Adrenal gland (tissue), 12 donors: Measurements from ENCODE around the gene PEX11B. TPM values are rescaled to one million over a fixed set of nuclear protein-coding genes. Genes with fewer than 3 reads are reported as not detected.
"Not testable (repeated sequence)": the region's sequence is repeated elsewhere in the genome, so short reads cannot be mapped to it uniquely, and the experiment has no call there.

Experiments used
- DNase-seq, 7 donors: peaks; one replicate each; pipeline ENCODE4 v3.0.0-alpha.2; 2019 to 2020
- H3K27ac ChIP-seq, 5 donors: fragments of 200-600 bp; sonication (generic) in 4 of 5; 1 replicate in 3 of 5; 2 replicates in 2 of 5; pipeline versions ENCODE4 v1.5.1 to v1.8.0; 2016 to 2020; ENCODE audit warnings: mild to moderate bottlenecking in 1 of 5
- H3K27me3 ChIP-seq: fragments of 200-600 bp; 2 replicates; pipeline ENCODE4 v1.8.0; 2021
- H3K36me3 ChIP-seq, 2 donors: fragments of 200-600 bp; replicated peaks in 1 of 2; 1 replicate in 1 of 2; 2 replicates in 1 of 2; pipeline versions ENCODE4 v1.5.1 to v1.8.0; 2018 to 2022
- H3K4me1 ChIP-seq, 2 donors: fragments of 200-600 bp; replicated peaks in 1 of 2; 1 replicate in 1 of 2; 2 replicates in 1 of 2; pipeline versions ENCODE4 v1.5.1 to v1.8.0; 2018 to 2021
- H3K4me3 ChIP-seq, 4 donors: fragments of 200-600 bp; sonication (generic) in 3 of 4; one replicate each; pipeline ENCODE4 v1.5.1; 2016 to 2018
- H3K9me3 ChIP-seq, 3 donors: fragments of 200-600 bp; sonication (generic) in 1 of 3; replicated peaks in 1 of 3; 1 replicate in 2 of 3; 2 replicates in 1 of 3; pipeline versions ENCODE4 v1.5.1 to v1.8.0; 2016 to 2021
- CTCF ChIP-seq, 6 experiments: fragments of 450-650 bp in 4 of 6; fragments of 200-600 bp in 2 of 6; sonication (generic) in 1 of 6; IDR thresholded peaks; 1 replicate in 5 of 6; 2 replicates in 1 of 6; pipeline versions ENCODE4 v1.5.1 to v1.8.0; 2016 to 2021; ENCODE audit warnings: antibody characterized with exemption in 6 of 6, mild to moderate bottlenecking in 2 of 6, moderate library complexity in 1 of 6
- POLR2A ChIP-seq, 2 donors: fragments of 450-650 bp; IDR thresholded peaks; one replicate each; pipeline ENCODE4 v1.6.1; 2017; ENCODE audit warnings: antibody characterized with exemption in 2 of 2, mild to moderate bottlenecking in 2 of 2, moderate library complexity in 1 of 2
- WGBS, 4 donors: extraction: QIAGEN DNeasy Blood & Tissue Kit in 2 of 4; methylation state at CpG; one replicate each; pipeline versions ENCODE4 v1.1.5 to v1.1.7; 2013 to 2017; 5-methylcytosine and 5-hydroxymethylcytosine counted together
- intact Hi-C, 2 donors: fragments of 100-400 bp; cut with DNase I; formaldehyde crosslinking; loops; one replicate each; pipeline versions ENCODE4 v1.14.1 to v1.15.0; 2022 to 2023
- polyA plus RNA-seq, 3 donors: library from polyadenylated mRNA; stranded (reverse); fragments of 200-250 nt in 2 of 3; fragments of 350-450 nt in 1 of 3; fragmentation: Illumina TruSeq in 1 of 3; extraction: RNeasy Lipid Tissue Mini Kit (QIAGEN cat#74804) in 1 of 3; gene quantifications; one replicate each; pipeline ENCODE4 v1.2.3, GENCODE V29; 2013 to 2014
- total RNA-seq, 9 donors: library from RNA; depleted of rRNA in 4 of 9; stranded (reverse); fragments of >200 nt in 4 of 9; fragments of 120-200 nt in 1 of 9; fragmentation: NEBNext Ultra II Directional in 1 of 9; extraction: Animal tissue kit (Norgen Biotek cat#: 25700) in 1 of 9; gene quantifications; one replicate each; pipeline versions ENCODE4 v1.1.0 to v1.2.4, GENCODE V29; 2013 to 2023
- donor health status: healthy with polysubstance abuse.
- donor health status: Bipolar disorder and iron deficiency.
- donor health status: DM: yes; HTN: yes; CAD: no.
- donor health status: DM: no; HTN: no; CAD: no.
- donor health status: DM: no; HTN: no; CAD: no.
- donor health status: DM: yes; HTN: yes; CAD: no.

The PEX11B gene
- total and polyA plus RNA-seq, 12 donors, result 21.2 to 52.9 (median 32.4) TPM

GRCh38 chr1:145927063-145927886, 8.8 kb upstream of the PEX11B start, which contains the start of gene RBM8A:
TSS of gene RBM8A (minus strand) at chr1:145927484. CDS start at chr1:145927426, 58 bp downstream.
- 0 to 1% (median 0%) methylated on average over 41 of the region's 41 CpGs for whole genome bisulfite sequencing, 4 donors
- Histone ChIP-seq H3K27me3 (no peaks in the 10 kb centered on the region), H3K4me3 (peak within 1 kb of the TSS; percentile 56 to 96 (median 84)), H3K36me3 (peaks cover 0 to 26% of the 10 kb centered on the region in 2 donors), H3K4me1 (peaks cover 8 to 23% of the 10 kb centered on the region in 2 donors), H3K9me3 (no peaks in the 10 kb centered on the region), H3K27ac (peak within 1 kb of the TSS; percentile 89 to 96 (median 91))
- TF ChIP-seq CTCF (IDR thresholded peaks at IDR 0.05) (peak; percentile 43 to 86 (median 74)), POLR2A (IDR thresholded peaks at IDR 0.05) (peak; percentile 95 to 99)
- intact Hi-C loops, result no loop called here
- peak; percentile 94 to 99 (median 97) for DNase-seq

GRCh38 chr1:145926686-145927062, 8.2 kb upstream of the PEX11B start:
- no peaks in the 10 kb centered on the region for H3K27me3 ChIP-seq
- peaks cover 0 to 26% of the 10 kb centered on the region in 2 donors for H3K36me3 ChIP-seq
- no peaks in the 10 kb centered on the region for H3K9me3 ChIP-seq
- peak in 1 of 7 donors; percentile 27 for DNase-seq
- intact Hi-C loops, result no loop called here
- peaks cover 8 to 23% of the 10 kb centered on the region in 2 donors for H3K4me1 ChIP-seq
- 5 to 7% (median 6%) methylated on average over 19 of the region's 19 CpGs for WGBS, 4 donors
- H3K27ac ChIP-seq, result peak overlapping the region; percentile 89 to 96 (median 91)
- TF ChIP-seq CTCF (IDR thresholded peaks at IDR 0.05) (no peak), POLR2A (IDR thresholded peaks at IDR 0.05) (no peak)
- peak overlapping the region; percentile 56 to 96 (median 84) for H3K4me3 ChIP-seq

GRCh38 chr1:145922266-145922665, 3.7 kb upstream of the PEX11B start:
- Histone ChIP-seq H3K4me1 (peaks cover 16 to 43% of the 10 kb centered on the region in 2 donors), H3K4me3 (no peak overlapping the region), H3K27me3 (no peaks in the 10 kb centered on the region), H3K27ac (no peak overlapping the region), H3K9me3 (no peaks in the 10 kb centered on the region), H3K36me3 (peaks cover 0 to 18% of the 10 kb centered on the region in 2 donors)
- intact Hi-C loops, result no loop called here
- no peak for DNase-seq
- TF ChIP-seq CTCF (IDR thresholded peaks at IDR 0.05), result no peak
- no peak for TF ChIP-seq POLR2A (IDR thresholded peaks at IDR 0.05)
- 78 to 89% (median 84%) methylated on average over 2 of the region's 2 CpGs for WGBS, 4 donors

- H3K9me3 ChIP-seq, intact Hi-C loops, H3K27ac ChIP-seq, H3K27me3 ChIP-seq, DNase-seq, H3K4me3 ChIP-seq: not testable (repeated sequence)
- peaks cover 0 to 24% of the 10 kb centered on the region in 2 donors for H3K36me3 ChIP-seq
- peaks cover 8 to 41% of the 10 kb centered on the region in 2 donors for H3K4me1 ChIP-seq
- 92 to 99% (median 98%) methylated on average over 2 of the region's 4 CpGs for WGBS, 4 donors
These were observed 1.8 kb upstream of the PEX11B start for GRCh38 chr1:145920297-145920696.
